GM18505 (cell line): ENCODE results near the gene NAV2.

Source experiments
- ATAC-seq: cut with Tn5 transposase; IDR thresholded peaks from one replicate; pipeline ENCODE4 v1.9.1; 2021; ENCODE audit not compliant: unreplicated experiment
- POLR2A ChIP-seq: IDR thresholded peaks from 4 replicates; pipeline ENCODE4 v1.6.1; 2011; ENCODE audit warnings: borderline replicate concordance; ENCODE audit not compliant: insufficient read depth, insufficient read length; ENCODE audit errors: extremely low read depth

NAV2 gene

GRCh38 chr11:19827399-19828135 lies 114.9 kb downstream of the NAV2 start:
- no peak for TF ChIP-seq POLR2A

DNA sequence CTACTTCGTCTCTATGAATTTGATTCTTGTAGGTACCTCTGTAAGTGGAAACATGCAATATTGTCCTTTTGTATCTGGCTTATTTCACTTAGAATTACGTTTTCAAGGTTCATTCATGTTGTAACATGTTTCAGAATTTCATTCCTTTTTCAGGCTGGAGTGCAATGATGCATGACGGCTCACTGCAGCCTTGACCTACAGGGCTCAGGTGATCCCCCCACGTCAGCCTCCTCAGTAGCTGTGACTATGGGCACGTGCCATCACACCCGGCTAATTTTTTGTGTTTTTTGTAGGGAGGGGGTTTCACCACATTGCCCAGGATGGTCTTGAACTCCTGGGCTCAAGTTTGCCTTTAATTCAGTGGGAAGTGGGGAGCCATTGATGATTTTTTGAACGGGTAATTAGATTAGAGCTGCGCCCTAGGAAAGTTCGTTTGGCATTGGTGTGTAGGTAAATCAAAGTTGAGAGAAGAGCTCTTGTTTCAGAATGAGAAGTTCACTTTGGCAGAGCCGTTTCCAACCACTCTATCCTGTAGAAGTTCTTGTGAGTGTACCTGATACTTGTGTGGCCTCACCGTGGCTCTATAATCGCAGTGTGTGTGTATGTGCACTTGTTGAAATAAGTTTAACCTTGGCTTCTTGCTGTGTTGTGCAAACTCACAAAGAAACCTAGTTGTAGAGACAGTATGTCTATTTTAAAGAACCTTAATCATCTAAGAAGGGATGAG lies 115.9 kb downstream of the NAV2 start:
- no peak for TF ChIP-seq POLR2A
- ATAC-seq = no peak

More at GRCh38 chr11:19827399-19828135, 114.9 kb downstream of the NAV2 start:
- no peak for ATAC-seq

- ATAC-seq = no peak
- no peak for TF ChIP-seq POLR2A
Measured at GRCh38 chr11:19829109-19829837, 116.6 kb downstream of the NAV2 start.

DNA sequence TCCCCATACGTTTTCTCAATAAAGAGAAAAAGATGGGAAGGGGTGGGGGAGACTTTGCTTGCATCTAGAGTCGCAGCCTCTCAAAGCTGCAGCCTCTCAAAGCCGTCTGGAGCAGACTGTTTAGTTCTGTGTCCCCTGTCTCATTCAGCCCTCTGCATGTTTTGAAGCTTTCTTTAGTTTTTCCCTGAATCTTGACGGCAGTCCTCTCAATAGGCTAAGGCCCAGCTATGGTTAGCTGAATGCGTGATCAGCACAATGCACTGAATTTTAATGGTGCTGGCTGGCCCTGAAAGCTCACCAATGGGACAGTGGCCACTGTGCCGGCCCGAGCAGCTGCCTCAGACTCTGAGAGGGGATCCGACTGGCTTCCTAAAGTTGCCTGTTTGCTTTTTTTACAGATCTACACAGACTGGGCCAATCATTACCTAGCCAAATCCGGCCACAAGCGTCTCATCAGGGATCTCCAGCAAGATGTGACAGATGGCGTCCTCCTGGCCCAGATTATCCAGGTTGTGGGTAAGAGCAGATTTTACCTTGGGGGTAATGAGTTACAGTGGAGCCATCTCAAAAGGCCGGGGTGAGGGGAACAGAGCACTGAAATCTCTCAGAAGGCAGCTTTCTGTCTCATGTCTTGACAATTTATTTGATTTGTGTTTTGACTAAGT lies 119.6 kb downstream of the NAV2 start:
- ATAC-seq = no peak
- TF ChIP-seq POLR2A = no peak

GRCh38 chr11:19832901-19833300 lies 120.3 kb downstream of the NAV2 start:
- no peak for TF ChIP-seq POLR2A
- ATAC-seq = no peak

- ATAC-seq = no peak
- no peak for TF ChIP-seq POLR2A
Measured at GRCh38 chr11:19834771-19835170, 122.1 kb downstream of the NAV2 start.

- TF ChIP-seq POLR2A = no peak
- no peak for ATAC-seq
Measured at GRCh38 chr11:19836666-19837065, 124.0 kb downstream of the NAV2 start.

DNA sequence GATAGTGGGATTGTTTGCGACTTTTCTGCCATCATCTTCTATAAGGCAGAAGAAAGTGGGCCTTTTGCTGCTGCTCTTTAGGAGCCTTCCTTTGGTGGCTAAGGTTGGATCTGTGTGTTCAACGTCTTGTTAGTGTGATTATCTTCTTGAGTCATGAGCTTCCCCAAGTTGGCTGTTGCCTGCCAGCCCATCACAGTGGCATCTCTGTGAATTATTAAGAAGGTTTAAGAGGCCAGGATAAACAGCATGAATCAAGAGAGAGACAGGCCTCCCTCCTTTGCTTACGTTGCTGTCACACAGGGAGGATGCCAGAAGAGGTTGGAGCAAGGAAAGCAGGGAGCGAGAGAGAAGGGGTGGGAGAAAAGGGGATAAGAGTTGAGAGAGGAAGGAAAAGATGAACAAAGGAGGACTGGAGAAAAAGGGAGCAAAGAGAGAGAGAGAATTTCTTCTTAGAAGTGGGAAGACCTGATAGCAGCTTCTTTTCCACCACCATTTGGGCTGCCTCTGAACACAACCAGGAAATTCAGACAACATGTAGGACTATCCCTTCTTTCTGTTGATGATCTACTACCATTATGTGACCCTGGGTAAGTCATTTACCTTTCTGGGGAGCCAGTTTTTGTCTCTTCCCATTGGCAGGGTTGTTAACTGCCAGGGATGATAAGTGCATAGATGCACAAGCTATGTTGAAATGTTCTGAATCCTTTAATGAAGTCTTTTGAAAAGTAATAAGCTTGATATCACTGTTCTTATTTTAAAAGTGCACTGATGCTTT lies 126.5 kb downstream of the NAV2 start:
- TF ChIP-seq POLR2A = no peak
- ATAC-seq = no peak

GRCh38 chr11:19840961-19841360 lies 128.3 kb downstream of the NAV2 start:
- TF ChIP-seq POLR2A = no peak
- ATAC-seq = no peak

GRCh38 chr11:19842505-19842904 lies 129.9 kb downstream of the NAV2 start:
- ATAC-seq = no peak
- TF ChIP-seq POLR2A = no peak

- TF ChIP-seq POLR2A = no peak
- no peak for ATAC-seq
Measured at GRCh38 chr11:19843079-19843478, 130.4 kb downstream of the NAV2 start.

- TF ChIP-seq POLR2A = no peak
Measured at GRCh38 chr11:19844012-19844411, 131.4 kb downstream of the NAV2 start.

More at GRCh38 chr11:19844012-19844411, 131.4 kb downstream of the NAV2 start:
- ATAC-seq = no peak
